Neuronal stem cell (in vitro differentiated cells): ENCODE results near the gene PWWP2B.
"Not testable (repeated sequence)": the region's sequence is repeated elsewhere in the genome, so short reads cannot be mapped to it uniquely, and the experiment has no call there.

Source experiments
- DNase-seq: peaks from one replicate; pipeline ENCODE4 v3.0.0-alpha.2; 2013; ENCODE audit warnings: low spot score
- H2AFZ ChIP-seq: one replicate; pipeline ENCODE4 v1.6.1; 2013; ENCODE audit warnings: mild to moderate bottlenecking, low read length, inconsistent platforms
- H2AK5ac ChIP-seq: 2 replicates; pipeline ENCODE4 v1.6.1; 2013; ENCODE audit warnings: low read depth, mild to moderate bottlenecking, inconsistent platforms, low read length, moderate library complexity, mixed read lengths
- H2BK120ac ChIP-seq: 2 replicates; pipeline ENCODE4 v1.6.1; 2013; ENCODE audit warnings: low read depth, mild to moderate bottlenecking, inconsistent platforms, low read length, moderate library complexity, mixed read lengths
- H2BK12ac ChIP-seq: one replicate; pipeline ENCODE4 v1.6.1; 2013; ENCODE audit warnings: low read length, inconsistent platforms
- H2BK15ac ChIP-seq: 2 replicates; pipeline ENCODE4 v1.6.1; 2013; ENCODE audit warnings: mild to moderate bottlenecking, low read length, inconsistent platforms, mixed read lengths
- H2BK5ac ChIP-seq: one replicate; pipeline ENCODE4 v1.6.1; 2013; ENCODE audit warnings: inconsistent platforms, mild to moderate bottlenecking, low read length, moderate library complexity
- H3K14ac ChIP-seq: one replicate; pipeline ENCODE4 v1.6.1; 2013; ENCODE audit warnings: low read length, inconsistent platforms
- H3K18ac ChIP-seq: 2 replicates; pipeline ENCODE4 v1.6.1; 2013; ENCODE audit warnings: low read length, inconsistent platforms
- H3K23ac ChIP-seq: 2 replicates; pipeline ENCODE4 v1.6.1; 2013; ENCODE audit warnings: low read depth, mild to moderate bottlenecking, mixed read lengths, low read length, inconsistent platforms; ENCODE audit not compliant: poor library complexity
- H3K27ac ChIP-seq: replicated peaks from 3 replicates; pipeline ENCODE4 v1.5.1; 2013; ENCODE audit warnings: low read length, inconsistent platforms
- H3K27me3 ChIP-seq, 3 experiments: 2 replicates each; pipeline ENCODE4 v1.6.1; 2013; ENCODE audit warnings: low read length in 3 of 3, mild to moderate bottlenecking in 2 of 3, inconsistent platforms in 1 of 3, low read depth in 1 of 3, mixed read lengths in 1 of 3, moderate library complexity in 1 of 3; ENCODE audit not compliant: control insufficient read depth in 3 of 3, insufficient read depth in 3 of 3
- H3K36me3 ChIP-seq, 2 donors: replicated peaks in 1 of 2; 2 replicates each; pipeline ENCODE4 v1.6.1; 2013; ENCODE audit warnings: low read length in 2 of 2; ENCODE audit not compliant: control insufficient read depth in 2 of 2, insufficient read depth in 2 of 2
- H3K4ac ChIP-seq: 2 replicates; pipeline ENCODE4 v1.6.1; 2013; ENCODE audit warnings: inconsistent platforms, mild to moderate bottlenecking, low read length, moderate library complexity
- H3K4me1 ChIP-seq, 2 donors: 1 replicate in 1 of 2; 2 replicates in 1 of 2; pipeline ENCODE4 v1.6.1; 2013; ENCODE audit warnings: low read length in 2 of 2, low read depth in 1 of 2; ENCODE audit not compliant: control insufficient read depth in 2 of 2, insufficient read depth in 1 of 2
- H3K4me2 ChIP-seq: one replicate; pipeline ENCODE4 v1.6.1; 2013; ENCODE audit warnings: mild to moderate bottlenecking, low read length, inconsistent platforms; ENCODE audit not compliant: insufficient read depth, poor library complexity, severe bottlenecking
- H3K4me3 ChIP-seq, 2 donors: 2 replicates each; pipeline ENCODE4 v1.5.1; 2013; ENCODE audit warnings: low read length in 2 of 2, mild to moderate bottlenecking in 2 of 2, inconsistent platforms in 1 of 2, moderate library complexity in 1 of 2
- H3K79me1 ChIP-seq: one replicate; pipeline ENCODE4 v1.6.1; 2013; ENCODE audit warnings: low read depth, mild to moderate bottlenecking, inconsistent platforms, low read length, moderate library complexity
- H3K9ac ChIP-seq: one replicate; pipeline ENCODE4 v1.6.1; 2013; ENCODE audit warnings: mild to moderate bottlenecking, low read depth, low read length, inconsistent platforms; ENCODE audit not compliant: poor library complexity
- H3K9me3 ChIP-seq, 2 donors: replicated peaks in 1 of 2; 2 replicates each; pipeline versions ENCODE3 to v1.6.1; 2013; ENCODE audit warnings: low read length in 2 of 2, mild to moderate bottlenecking in 2 of 2, inconsistent platforms in 1 of 2, low read depth in 1 of 2, mixed read lengths in 1 of 2, moderate library complexity in 1 of 2; ENCODE audit not compliant: control insufficient read depth in 2 of 2, insufficient read depth in 1 of 2
- H4K8ac ChIP-seq: one replicate; pipeline ENCODE4 v1.6.1; 2013; ENCODE audit warnings: low read depth, mild to moderate bottlenecking, inconsistent platforms, low read length, moderate library complexity
- H4K91ac ChIP-seq: one replicate; pipeline ENCODE4 v1.6.1; 2013; ENCODE audit warnings: low read length, low read depth, mild to moderate bottlenecking, inconsistent platforms; ENCODE audit not compliant: poor library complexity
- WGBS, 2 donors: extraction: QIAGEN DNeasy Blood & Tissue Kit; methylation state at CpG; one replicate each; pipeline ENCODE4 v1.1.7; 2013; ENCODE audit warnings: missing lambda C conversion rate in 2 of 2, mixed read lengths in 1 of 2; ENCODE audit not compliant: insufficient read length in 2 of 2, insufficient replicate concordance in 1 of 2; ENCODE audit errors: extremely low coverage in 2 of 2; 5-methylcytosine and 5-hydroxymethylcytosine counted together

The PWWP2B gene

DNA sequence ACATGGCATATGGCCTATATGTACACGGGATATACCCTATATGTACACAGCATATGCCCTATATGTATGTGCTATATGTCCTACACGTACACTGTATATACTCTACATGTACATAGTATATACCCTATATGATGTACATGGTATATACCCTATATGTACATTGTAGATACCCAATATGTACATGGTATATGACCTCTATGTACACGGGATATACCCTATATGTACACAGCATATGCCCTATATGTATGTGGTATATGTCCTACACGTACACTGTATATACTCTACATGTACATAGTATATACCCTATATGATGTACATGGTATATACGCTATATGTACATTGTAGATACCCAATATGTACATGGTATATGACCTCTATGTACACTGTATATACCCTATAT lies 38.3 kb downstream of the PWWP2B start:
- H3K18ac ChIP-seq, H3K36me3 ChIP-seq, H3K4me3 ChIP-seq, H3K79me1 ChIP-seq, H4K8ac ChIP-seq, H3K27me3 ChIP-seq, H2AK5ac ChIP-seq, H2AFZ ChIP-seq, H3K9me3 ChIP-seq, DNase-seq, H2BK12ac ChIP-seq, H3K4me1 ChIP-seq, H3K14ac ChIP-seq, H2BK5ac ChIP-seq, H3K4ac ChIP-seq, H2BK120ac ChIP-seq, H4K91ac ChIP-seq, H2BK15ac ChIP-seq, H3K27ac ChIP-seq, H3K4me2 ChIP-seq, H3K9ac ChIP-seq, H3K23ac ChIP-seq: not testable (repeated sequence)
- WGBS, 2 donors: no CpG with 5 or more reads among the region's 5 CpGs

DNA sequence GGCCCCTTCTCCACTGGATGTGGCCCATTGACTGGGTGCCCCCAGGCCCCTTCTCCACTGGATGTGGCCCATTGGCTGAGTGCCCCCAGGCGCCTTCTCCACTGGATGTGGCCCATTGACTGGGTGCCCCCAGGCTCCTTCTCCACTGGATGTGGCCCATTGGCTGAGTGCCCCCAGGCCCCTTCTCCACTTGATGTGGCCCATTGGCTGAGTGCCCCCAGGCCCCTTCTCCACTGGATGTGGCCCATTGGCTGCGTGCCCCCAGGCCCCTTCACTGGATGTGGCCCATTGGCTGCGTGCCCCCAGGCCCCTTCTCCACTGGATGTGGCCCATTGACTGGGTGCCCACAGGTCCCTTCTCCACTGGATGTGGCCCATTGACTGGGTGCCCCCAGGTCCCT lies 39.1 kb downstream of the PWWP2B start:
- not testable (repeated sequence) for DNase-seq, H3K4ac ChIP-seq, H3K79me1 ChIP-seq, H3K23ac ChIP-seq, H2AFZ ChIP-seq, H3K18ac ChIP-seq, H3K4me3 ChIP-seq, H3K9ac ChIP-seq, H3K27me3 ChIP-seq, H4K8ac ChIP-seq, H4K91ac ChIP-seq, H3K36me3 ChIP-seq, H3K4me2 ChIP-seq, H3K4me1 ChIP-seq, H2BK5ac ChIP-seq, H2BK12ac ChIP-seq, H3K9me3 ChIP-seq, H2BK120ac ChIP-seq, H3K27ac ChIP-seq, H2BK15ac ChIP-seq
- H2AK5ac ChIP-seq: peak overlapping the region; percentile 46
- peak overlapping the region; percentile 56 for H3K14ac ChIP-seq
- whole genome bisulfite sequencing, 2 donors: no CpG with 5 or more reads among the region's 3 CpGs

DNA sequence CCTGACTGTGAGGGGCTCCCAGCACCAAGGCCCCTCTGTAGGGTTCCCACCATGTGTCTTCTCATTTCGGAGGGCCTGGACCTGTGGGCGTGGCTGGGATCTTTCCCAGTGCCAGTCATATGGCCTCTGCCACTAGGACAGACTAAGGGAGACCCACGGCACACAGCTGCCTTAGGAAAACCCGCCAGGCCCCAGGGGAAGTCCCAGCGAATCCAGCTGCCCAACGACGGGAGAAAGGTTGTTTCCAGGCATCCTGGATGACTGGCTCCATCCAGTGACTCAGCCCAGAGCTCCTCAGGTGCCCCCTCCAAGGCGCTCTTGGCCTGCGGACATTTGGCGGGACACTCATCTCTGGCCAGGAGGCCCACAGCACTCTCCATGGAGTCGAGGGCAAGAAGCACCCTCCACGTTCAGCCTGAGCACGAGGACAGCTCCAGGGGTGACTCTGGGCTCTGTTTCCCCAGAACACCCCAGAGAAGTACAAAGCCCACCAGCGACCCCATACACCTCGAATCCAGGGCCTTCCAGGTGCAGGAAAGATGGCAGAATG lies 39.9 kb downstream of the PWWP2B start:
- peak overlapping the region; percentile 3 for H3K14ac ChIP-seq
- no peak overlapping the region for H3K27ac ChIP-seq
- no peak overlapping the region for H3K4me3 ChIP-seq
- peak overlapping the region; percentile 58 for H2BK12ac ChIP-seq
- no peaks in the 10 kb centered on the region for H3K36me3 ChIP-seq
- no peak overlapping the region for H3K23ac ChIP-seq
- H3K4me2 ChIP-seq: no peak overlapping the region
- no peak overlapping the region for H4K8ac ChIP-seq
- H3K9me3 ChIP-seq: peaks cover 7 to 9% of the 10 kb centered on the region in 2 donors
- H4K91ac ChIP-seq: no peak overlapping the region
- H3K18ac ChIP-seq: peak overlapping the region; percentile 71
- H3K27me3 ChIP-seq: no peaks in the 10 kb centered on the region
- H2BK15ac ChIP-seq: peak overlapping the region; percentile 91
- H3K4ac ChIP-seq: no peak overlapping the region
- no CpG with 5 or more reads among the region's 15 CpGs for WGBS, 2 donors
- H3K4me1 ChIP-seq: peaks cover 0 to 6% of the 10 kb centered on the region in 2 donors
- DNase-seq: no peak
- no peak overlapping the region for H3K9ac ChIP-seq
- peak overlapping the region; percentile 75 for H2AK5ac ChIP-seq
- H3K79me1 ChIP-seq: peaks cover 6% of the 10 kb centered on the region
- H2BK5ac ChIP-seq: peak overlapping the region; percentile 11
- H2AFZ ChIP-seq: no peak overlapping the region
- peak overlapping the region; percentile 61 for H2BK120ac ChIP-seq

DNA sequence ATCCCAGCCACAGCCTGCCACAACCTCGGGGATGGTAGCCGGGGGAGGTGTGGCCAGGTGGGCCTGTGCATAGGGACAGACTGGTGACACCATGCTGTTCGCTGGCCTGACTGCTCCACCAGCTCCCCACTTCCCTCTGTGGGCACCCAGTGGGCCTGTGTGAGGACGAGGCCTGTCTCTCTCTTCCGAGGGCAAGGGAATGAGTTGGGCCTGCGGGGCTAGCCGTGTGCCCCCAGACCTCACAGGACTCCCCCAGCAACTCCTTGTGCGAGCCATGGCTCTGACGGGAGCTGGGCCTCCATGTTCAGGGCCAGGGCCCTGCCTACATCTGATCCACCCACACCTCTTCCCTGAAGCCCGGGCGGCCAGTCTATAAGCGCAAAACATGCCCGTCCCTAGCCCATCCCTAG lies 40.5 kb downstream of the PWWP2B start:
- WGBS, 2 donors: no CpG with 5 or more reads among the region's 13 CpGs
- H3K9me3 ChIP-seq: peaks cover 7 to 11% of the 10 kb centered on the region in 2 donors
- H2AFZ ChIP-seq: no peak overlapping the region
- no peaks in the 10 kb centered on the region for H3K36me3 ChIP-seq
- H2BK15ac ChIP-seq: peak overlapping the region; percentile 91
- H3K79me1 ChIP-seq: peaks cover 6% of the 10 kb centered on the region
- no peak overlapping the region for H3K4ac ChIP-seq
- H4K91ac ChIP-seq: no peak overlapping the region
- no peak overlapping the region for H3K4me3 ChIP-seq
- H2BK120ac ChIP-seq: peak overlapping the region; percentile 61
- no peak overlapping the region for H4K8ac ChIP-seq
- H3K14ac ChIP-seq: peak overlapping the region; percentile 9
- no peak overlapping the region for H2BK12ac ChIP-seq
- peak overlapping the region; percentile 15 for H3K18ac ChIP-seq
- H3K27me3 ChIP-seq: no peaks in the 10 kb centered on the region
- peak overlapping the region; percentile 6 for H2AK5ac ChIP-seq
- no peak overlapping the region for H3K4me2 ChIP-seq
- DNase-seq: no peak
- no peak overlapping the region for H3K27ac ChIP-seq
- H3K23ac ChIP-seq: no peak overlapping the region
- peaks cover 0 to 6% of the 10 kb centered on the region in 2 donors for H3K4me1 ChIP-seq
- no peak overlapping the region for H3K9ac ChIP-seq
- H2BK5ac ChIP-seq: peak overlapping the region; percentile 11
